ENCODE results near the gene MAML1.

MAML1 gene

GRCh38 chr5:179772351-179772750 is 39.7 kb downstream of the MAML1 start:
- DNase-seq (ENCODE audit: extremely low spot score), result no peak
- no peak for TF ChIP-seq CTCF (IDR thresholded peaks at IDR 0.05; ENCODE audit: control extremely low read depth, extremely low read depth, low read depth, missing control alignments)
- POLR2A ChIA-PET, result no interaction called here
- CTCF ChIA-PET, result interaction anchor here (1.0 to 5.8 kb wide), 3 partner anchors 9 to 10 kb away, joined by 6 to 34 read pairs (median 12); no protein-coding TSS in a partner anchor

GRCh38 chr5:179773686-179774040 is 41.0 kb downstream of the MAML1 start:
- POLR2A ChIA-PET, result no interaction called here
- CTCF ChIA-PET, result interaction anchor here (5.8 kb wide), 1 partner anchor 10 kb away, joined by 34 read pairs; no protein-coding TSS in a partner anchor
- no peak for TF ChIP-seq CTCF (IDR thresholded peaks at IDR 0.05; ENCODE audit: control extremely low read depth, extremely low read depth, low read depth, missing control alignments)

GRCh38 chr5:179774442-179774841 is 41.8 kb downstream of the MAML1 start:
- TF ChIP-seq CTCF (IDR thresholded peaks at IDR 0.05; ENCODE audit: control extremely low read depth, extremely low read depth, low read depth, missing control alignments), result no peak
- CTCF ChIA-PET, result interaction anchor here (5.8 kb wide), 1 partner anchor 11 kb away, joined by 34 read pairs; no protein-coding TSS in a partner anchor
- POLR2A ChIA-PET, result no interaction called here
- DNase-seq (ENCODE audit: extremely low spot score), result no peak

More at GRCh38 chr5:179773686-179774040, 41.0 kb downstream of the MAML1 start:
- no peak for DNase-seq (ENCODE audit: extremely low spot score)

GRCh38 chr5:179776411-179776938 is 43.9 kb downstream of the MAML1 start:
- TF ChIP-seq CTCF (IDR thresholded peaks at IDR 0.05; ENCODE audit: control extremely low read depth, extremely low read depth, low read depth, missing control alignments), result no peak
- CTCF ChIA-PET, result interaction anchor here (1.4 to 5.8 kb wide), 2 partner anchors 13 kb away, joined by 3 to 34 read pairs; no protein-coding TSS in a partner anchor
- DNase-seq (ENCODE audit: extremely low spot score), result no peak
- POLR2A ChIA-PET, result no interaction called here

- no peak for DNase-seq (ENCODE audit: extremely low spot score)
- ChIA-PET CTCF (interaction anchor here (1.1 to 5.8 kb wide), 6 partner anchors 10 to 92 kb away, joined by 3 to 34 read pairs (median 4); no protein-coding TSS in a partner anchor), POLR2A (no interaction called here)
- no peak for TF ChIP-seq CTCF (IDR thresholded peaks at IDR 0.05; ENCODE audit: control extremely low read depth, extremely low read depth, low read depth, missing control alignments)
Measured at GRCh38 chr5:179777456-179777855, 44.8 kb downstream of the MAML1 start.

GRCh38 chr5:179777909-179778308 is 45.3 kb downstream of the MAML1 start:
- no peak for DNase-seq (ENCODE audit: extremely low spot score)
- ChIA-PET CTCF (interaction anchor here (1.1 to 5.8 kb wide), 6 partner anchors 10 to 92 kb away, joined by 3 to 34 read pairs (median 4); no protein-coding TSS in a partner anchor), POLR2A (no interaction called here)
- TF ChIP-seq CTCF (IDR thresholded peaks at IDR 0.05; ENCODE audit: control extremely low read depth, extremely low read depth, low read depth, missing control alignments), result no peak
